Karpas-422 (cell line): ENCODE data around the gene MOB2. TPM values are rescaled to one million over a fixed set of nuclear protein-coding genes. Genes with fewer than 3 reads are reported as not detected.

Source experiments
- DNase-seq: peaks from one replicate; pipeline ENCODE4 v3.0.0-alpha.2; 2015
- H2AFZ ChIP-seq: fragments of 200-600 bp; sonication (generic); 2 replicates; pipeline ENCODE4 v1.6.1; 2014; ENCODE audit warnings: antibody characterized with exemption, low read length, mixed read lengths
- H3K27ac ChIP-seq: fragments of 200-600 bp; sonication (generic); 2 replicates; pipeline ENCODE4 v1.5.1; 2014; ENCODE audit warnings: mild to moderate bottlenecking, low read length, moderate library complexity
- H3K27me3 ChIP-seq: fragments of 200-600 bp; sonication (generic); 2 replicates; pipeline ENCODE4 v1.6.1; 2014; ENCODE audit warnings: low read length, mixed read lengths
- H3K36me3 ChIP-seq: fragments of 200-600 bp; sonication (generic); 2 replicates; pipeline ENCODE4 v1.6.1; 2014; ENCODE audit warnings: low read length, mixed read lengths; ENCODE audit not compliant: insufficient read depth
- H3K4me1 ChIP-seq: fragments of 200-600 bp; sonication (generic); 2 replicates; pipeline ENCODE4 v1.6.1; 2014; ENCODE audit warnings: mild to moderate bottlenecking, low read length, mixed read lengths
- H3K4me2 ChIP-seq: fragments of 200-600 bp; sonication (generic); 2 replicates; pipeline ENCODE4 v1.6.1; 2014; ENCODE audit warnings: low read length, low read depth, mild to moderate bottlenecking; ENCODE audit not compliant: poor library complexity, severe bottlenecking
- H3K4me3 ChIP-seq: fragments of 200-600 bp; sonication (generic); 2 replicates; pipeline ENCODE4 v1.5.1; 2014; ENCODE audit warnings: mild to moderate bottlenecking, antibody characterized with exemption, low read length, mixed read lengths
- H3K79me2 ChIP-seq: fragments of 200-600 bp; sonication (generic); 2 replicates; pipeline ENCODE4 v1.6.1; 2014; ENCODE audit warnings: mild to moderate bottlenecking, low read length, mixed read lengths
- H3K9ac ChIP-seq: fragments of 200-600 bp; sonication (generic); 2 replicates; pipeline ENCODE4 v1.6.0; 2014; ENCODE audit warnings: low read length
- H3K9me2 ChIP-seq: fragments of 200-600 bp; sonication (generic), shearing (Covaris generic); replicated peaks from 2 replicates; pipeline ENCODE4 v1.6.0; 2014; ENCODE audit warnings: mild to moderate bottlenecking, low read length, moderate library complexity; ENCODE audit not compliant: insufficient read depth
- H3K9me3 ChIP-seq: fragments of 300-700, 200-600 bp; sonication (generic); 2 replicates; pipeline ENCODE4 v1.6.1; 2014; ENCODE audit warnings: low read length, mixed read lengths
- H4K20me1 ChIP-seq: fragments of 200-600 bp; sonication (generic); 2 replicates; pipeline ENCODE4 v1.6.1; 2014; ENCODE audit warnings: mild to moderate bottlenecking, antibody characterized with exemption, low read length, low read depth; ENCODE audit not compliant: insufficient read depth
- total RNA-seq: library from RNA; depleted of rRNA; stranded (reverse); fragments of >200 nt; shearing (Covaris generic); gene quantifications from 2 replicates; pipeline ENCODE4 v1.2.3, GENCODE V29; 2014; ENCODE audit warnings: low replicate concordance

MOB2 gene
- total RNA-seq, 1 experiment from 2014 or later: 8.8 TPM

DNA sequence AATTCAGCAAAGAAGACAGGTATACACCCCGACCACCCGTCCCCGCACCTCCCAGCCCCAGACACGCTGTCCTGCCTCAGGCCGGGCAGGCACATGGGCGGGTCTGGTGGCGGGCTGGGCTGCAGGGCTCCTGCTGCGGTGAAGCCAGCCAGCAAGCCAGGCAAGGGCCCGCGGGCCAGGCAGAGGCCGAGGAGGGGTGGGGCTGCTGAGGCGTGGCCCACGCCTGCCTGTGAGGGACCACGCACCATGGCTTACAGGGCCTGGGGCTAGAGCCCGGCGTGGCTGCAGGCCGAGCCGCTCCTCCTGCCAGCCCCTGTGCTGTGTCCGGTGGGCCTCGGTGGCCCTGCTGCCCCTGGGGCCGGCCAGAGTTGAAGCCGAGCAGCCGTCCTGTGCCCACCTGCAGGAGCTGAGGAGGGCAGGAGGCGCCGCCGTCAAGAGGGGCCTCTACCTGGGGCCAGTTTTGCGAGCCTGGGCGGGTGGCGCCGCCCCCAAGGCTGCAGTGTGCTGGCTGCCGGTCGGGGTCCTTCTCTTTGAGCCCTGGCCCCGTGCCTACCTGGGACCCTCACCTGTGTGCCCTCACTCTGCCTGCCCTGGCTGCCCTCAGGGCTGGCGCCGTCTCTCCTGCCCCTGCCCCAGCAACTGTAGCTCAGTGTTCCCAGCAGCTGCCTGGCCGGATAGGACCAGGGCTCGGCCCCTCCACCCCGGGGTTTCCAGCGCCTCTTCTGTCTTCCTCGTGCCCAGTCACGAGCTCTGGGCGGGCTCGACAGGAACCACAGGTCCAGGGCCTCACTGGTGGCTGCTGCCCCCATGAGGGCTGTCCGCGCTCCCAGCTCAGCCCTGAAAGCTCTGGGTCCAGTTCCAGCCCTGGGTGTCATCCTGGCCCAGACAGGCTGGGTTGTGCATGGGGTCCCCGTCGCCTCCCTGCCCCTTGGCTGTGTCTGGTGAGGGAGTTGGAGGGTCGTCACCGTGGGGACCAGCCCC lies 38.4 kb downstream of the MOB2 start:
- H3K9me3 ChIP-seq: no peaks in the 10 kb centered on the region
- no peaks in the 10 kb centered on the region for H3K27me3 ChIP-seq
- H3K27ac ChIP-seq: no peak overlapping the region
- H3K79me2 ChIP-seq: no peaks in the 10 kb centered on the region
- no peaks in the 10 kb centered on the region for H3K36me3 ChIP-seq
- H3K4me2 ChIP-seq: no peak overlapping the region
- H3K9me2 ChIP-seq: no peaks in the 10 kb centered on the region
- no peaks in the 10 kb centered on the region for H3K4me1 ChIP-seq
- no peak for DNase-seq
- no peak overlapping the region for H3K9ac ChIP-seq
- H3K4me3 ChIP-seq: no peak overlapping the region
- H4K20me1 ChIP-seq: no peaks in the 10 kb centered on the region
- H2AFZ ChIP-seq: no peak overlapping the region

DNA sequence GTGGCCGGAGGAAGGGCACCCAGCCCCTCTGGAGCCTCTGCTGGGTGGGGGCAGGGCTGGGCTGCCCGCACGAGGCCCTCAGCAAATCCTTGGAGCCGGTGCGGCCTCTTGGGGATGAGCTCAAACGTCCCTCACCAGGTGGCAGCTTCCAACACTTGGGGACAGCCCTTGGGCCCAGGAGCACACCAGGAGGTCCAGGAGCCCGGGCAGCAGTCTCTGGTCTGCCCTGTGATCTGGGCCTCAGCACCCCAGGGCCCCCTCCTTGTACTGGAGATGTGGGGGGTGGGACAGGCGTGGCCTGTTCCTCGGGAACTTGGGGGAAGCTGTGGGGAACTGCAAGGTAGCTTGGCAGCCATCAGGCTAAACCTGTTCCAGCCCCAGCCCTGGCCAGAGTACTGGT lies 40.0 kb downstream of the MOB2 start:
- no peak overlapping the region for H3K4me2 ChIP-seq
- H3K4me1 ChIP-seq: no peaks in the 10 kb centered on the region
- H3K9ac ChIP-seq: no peak overlapping the region
- no peak overlapping the region for H2AFZ ChIP-seq
- H3K27ac ChIP-seq: no peak overlapping the region
- H3K27me3 ChIP-seq: no peaks in the 10 kb centered on the region
- no peaks in the 10 kb centered on the region for H3K36me3 ChIP-seq
- no peaks in the 10 kb centered on the region for H3K79me2 ChIP-seq
- DNase-seq: no peak
- no peak overlapping the region for H3K4me3 ChIP-seq
- H3K9me3 ChIP-seq: no peaks in the 10 kb centered on the region
- H3K9me2 ChIP-seq: no peaks in the 10 kb centered on the region
- no peaks in the 10 kb centered on the region for H4K20me1 ChIP-seq

- DNase-seq: no peak
- H4K20me1 ChIP-seq: no peaks in the 10 kb centered on the region
- no peaks in the 10 kb centered on the region for H3K36me3 ChIP-seq
- no peaks in the 10 kb centered on the region for H3K4me1 ChIP-seq
- no peaks in the 10 kb centered on the region for H3K79me2 ChIP-seq
- no peaks in the 10 kb centered on the region for H3K9me2 ChIP-seq
- H3K4me3 ChIP-seq: no peak overlapping the region
- no peaks in the 10 kb centered on the region for H3K9me3 ChIP-seq
- no peak overlapping the region for H3K9ac ChIP-seq
- no peak overlapping the region for H2AFZ ChIP-seq
- H3K27me3 ChIP-seq: no peaks in the 10 kb centered on the region
- H3K4me2 ChIP-seq: no peak overlapping the region
- no peak overlapping the region for H3K27ac ChIP-seq
These were observed 40.7 kb downstream of the MOB2 start for GRCh38 chr11:1445741-1446445.

DNA sequence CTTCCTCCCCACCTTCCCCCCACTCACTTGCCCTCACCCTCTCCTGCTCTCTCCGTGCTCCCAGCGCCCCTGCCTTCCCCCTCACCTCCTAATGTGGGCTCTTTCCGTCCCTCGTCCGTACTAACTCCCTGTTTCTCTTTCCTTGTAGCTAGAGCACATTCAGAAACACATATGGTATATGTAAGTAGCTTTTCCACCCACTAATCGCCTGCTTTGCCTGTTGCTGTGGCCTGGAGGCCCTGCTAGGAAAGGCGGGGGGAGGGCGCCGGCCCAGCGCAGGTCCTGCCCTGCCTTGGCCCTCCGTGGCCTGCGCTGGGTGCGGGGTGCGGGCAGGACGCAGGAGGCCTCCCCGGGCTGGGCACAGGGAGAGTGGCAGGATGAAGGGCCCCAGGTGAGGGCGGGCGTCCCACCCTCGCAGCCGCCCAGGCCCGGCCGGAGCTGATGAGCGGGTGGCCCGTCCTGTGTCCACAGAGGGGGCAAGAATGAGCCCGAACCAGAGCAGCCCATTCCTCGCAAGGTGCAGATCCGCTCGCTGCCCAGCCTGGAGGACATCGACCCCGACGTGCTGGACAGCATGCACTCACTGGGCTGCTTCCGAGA lies 41.7 kb downstream of the MOB2 start:
- no peak overlapping the region for H3K4me3 ChIP-seq
- no peaks in the 10 kb centered on the region for H3K36me3 ChIP-seq
- H4K20me1 ChIP-seq: no peaks in the 10 kb centered on the region
- H3K9me3 ChIP-seq: no peaks in the 10 kb centered on the region
- H3K9me2 ChIP-seq: no peaks in the 10 kb centered on the region
- H2AFZ ChIP-seq: no peak overlapping the region
- DNase-seq: no peak
- H3K27me3 ChIP-seq: no peaks in the 10 kb centered on the region
- no peak overlapping the region for H3K27ac ChIP-seq
- H3K4me2 ChIP-seq: no peak overlapping the region
- no peaks in the 10 kb centered on the region for H3K79me2 ChIP-seq
- no peaks in the 10 kb centered on the region for H3K4me1 ChIP-seq
- no peak overlapping the region for H3K9ac ChIP-seq

DNA sequence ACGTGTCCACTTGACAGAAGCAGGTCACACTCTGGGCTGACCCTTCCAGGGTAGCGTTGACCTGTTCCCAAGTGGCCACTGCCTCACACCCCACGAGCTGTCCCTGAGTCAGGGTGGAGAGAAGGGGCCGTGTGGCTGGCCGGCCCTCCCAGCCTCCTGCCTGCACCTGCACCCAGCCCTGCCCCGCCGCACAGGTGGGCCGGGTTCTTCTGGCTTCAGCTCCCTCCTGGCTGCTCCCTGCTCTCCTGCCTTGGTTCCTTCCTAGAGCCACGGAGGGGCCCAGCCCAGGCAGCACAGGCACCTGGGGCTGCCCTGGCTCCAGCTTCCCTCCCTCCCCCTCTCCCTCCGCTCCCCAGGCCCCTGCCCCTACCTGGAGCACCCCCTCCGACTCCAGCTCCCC lies 42.3 kb downstream of the MOB2 start:
- no peaks in the 10 kb centered on the region for H3K4me1 ChIP-seq
- no peak overlapping the region for H3K9ac ChIP-seq
- DNase-seq: no peak
- H2AFZ ChIP-seq: no peak overlapping the region
- H3K36me3 ChIP-seq: no peaks in the 10 kb centered on the region
- no peak overlapping the region for H3K27ac ChIP-seq
- H3K9me2 ChIP-seq: no peaks in the 10 kb centered on the region
- no peaks in the 10 kb centered on the region for H3K27me3 ChIP-seq
- no peaks in the 10 kb centered on the region for H4K20me1 ChIP-seq
- no peak overlapping the region for H3K4me3 ChIP-seq
- H3K4me2 ChIP-seq: no peak overlapping the region
- H3K79me2 ChIP-seq: no peaks in the 10 kb centered on the region
- no peaks in the 10 kb centered on the region for H3K9me3 ChIP-seq

- Histone ChIP-seq H3K9me2 (no peaks in the 10 kb centered on the region), H3K9ac (no peak overlapping the region), H3K27ac (no peak overlapping the region), H3K36me3 (no peaks in the 10 kb centered on the region), H4K20me1 (no peaks in the 10 kb centered on the region), H2AFZ (no peak overlapping the region), H3K4me1 (no peaks in the 10 kb centered on the region), H3K79me2 (no peaks in the 10 kb centered on the region), H3K4me2 (no peak overlapping the region), H3K9me3 (no peaks in the 10 kb centered on the region), H3K27me3 (no peaks in the 10 kb centered on the region), H3K4me3 (no peak overlapping the region)
- DNase-seq: no peak
These were observed 42.8 kb downstream of the MOB2 start for GRCh38 chr11:1443737-1444136.

DNA sequence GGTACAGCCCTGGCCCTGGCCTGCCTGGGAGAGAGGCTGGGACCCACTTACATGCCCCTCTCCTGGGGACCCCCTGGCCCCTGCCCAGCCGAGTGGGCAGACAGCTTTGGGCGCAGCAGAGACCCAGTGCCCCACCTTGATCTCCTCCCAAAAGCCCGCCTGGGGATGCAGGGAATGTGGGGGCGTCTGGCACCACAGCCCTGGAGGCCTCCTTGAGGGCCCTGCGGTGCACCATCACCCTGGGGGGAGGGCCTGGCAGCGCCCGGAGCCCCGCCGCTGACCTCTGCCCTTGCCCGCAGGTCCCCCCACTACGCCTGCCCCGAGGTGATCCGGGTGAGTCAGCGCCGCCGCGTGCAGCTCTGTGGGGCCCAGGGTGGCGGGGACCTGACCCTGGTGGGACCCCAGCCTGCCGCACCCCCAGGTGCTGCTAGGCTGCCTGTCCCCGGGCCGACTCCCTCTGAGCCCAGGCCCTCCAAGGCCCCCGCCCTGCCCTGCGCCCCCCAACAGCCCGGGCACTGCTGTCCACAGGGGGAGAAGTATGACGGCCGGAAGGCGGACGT lies 43.7 kb downstream of the MOB2 start:
- no peak overlapping the region for H3K27ac ChIP-seq
- no peak overlapping the region for H3K4me2 ChIP-seq
- no peaks in the 10 kb centered on the region for H3K36me3 ChIP-seq
- no peak for DNase-seq
- no peak overlapping the region for H2AFZ ChIP-seq
- no peaks in the 10 kb centered on the region for H3K9me3 ChIP-seq
- no peak overlapping the region for H3K9ac ChIP-seq
- H3K79me2 ChIP-seq: no peaks in the 10 kb centered on the region
- no peaks in the 10 kb centered on the region for H4K20me1 ChIP-seq
- H3K4me1 ChIP-seq: no peaks in the 10 kb centered on the region
- no peaks in the 10 kb centered on the region for H3K9me2 ChIP-seq
- H3K27me3 ChIP-seq: no peaks in the 10 kb centered on the region
- H3K4me3 ChIP-seq: no peak overlapping the region

GRCh38 chr11:1442163-1442562 lies 44.4 kb downstream of the MOB2 start:
- Histone ChIP-seq H3K36me3 (no peaks in the 10 kb centered on the region), H3K4me2 (no peak overlapping the region), H3K4me3 (no peak overlapping the region), H3K79me2 (no peaks in the 10 kb centered on the region), H4K20me1 (no peaks in the 10 kb centered on the region), H3K27me3 (no peaks in the 10 kb centered on the region), H3K9me3 (no peaks in the 10 kb centered on the region), H2AFZ (no peak overlapping the region), H3K9ac (no peak overlapping the region), H3K4me1 (no peaks in the 10 kb centered on the region), H3K9me2 (no peaks in the 10 kb centered on the region), H3K27ac (no peak overlapping the region)
- no peak for DNase-seq
